Upper lobe of right lung (tissue), 1 donor: Measurements from ENCODE around the gene DNAI1. TPM values are rescaled to one million over a fixed set of nuclear protein-coding genes. Genes with fewer than 3 reads are reported as not detected.

Source experiments
- ATAC-seq: fragments of 200-7000 bp; cut with Tn5 transposase; one replicate; pipeline ENCODE4 v1.9.1; 2020; ENCODE audit warnings: mild to moderate bottlenecking, moderate library complexity
- DNase-seq: peaks from one replicate; pipeline ENCODE4 v3.0.0-alpha.2; 2020
- H3K27ac ChIP-seq: fragments of 200-600 bp; one replicate; pipeline ENCODE4 v1.8.0; 2022
- H3K27me3 ChIP-seq: fragments of 200-600 bp; one replicate; pipeline ENCODE4 v1.8.0; 2022; ENCODE audit warnings: mild to moderate bottlenecking
- H3K36me3 ChIP-seq: fragments of 200-600 bp; one replicate; pipeline ENCODE4 v1.8.0; 2022
- H3K4me1 ChIP-seq: fragments of 200-600 bp; one replicate; pipeline ENCODE4 v1.8.0; 2022
- H3K4me3 ChIP-seq: fragments of 200-600 bp; one replicate; pipeline ENCODE4 v1.8.0; 2022; ENCODE audit warnings: mild to moderate bottlenecking
- H3K9me3 ChIP-seq: fragments of 200-600 bp; one replicate; pipeline ENCODE4 v1.8.0; 2022
- intact Hi-C: fragments of 100-400 bp; cut with DNase I; formaldehyde crosslinking; loops from one replicate; pipeline ENCODE4 v1.11.0; 2022
- total RNA-seq: library from RNA; stranded (reverse); fragmentation: NEBNext Ultra II Directional; extraction: Animal tissue kit (Norgen Biotek cat#: 25700); gene quantifications from one replicate; pipeline ENCODE4 v1.2.1, GENCODE V29; 2021
- TF ChIP-seq, protein P1 (sequence below): fragments of 200-600 bp; IDR thresholded peaks from one replicate; pipeline ENCODE4 v1.8.0; 2022; ENCODE audit warnings: antibody characterized with exemption
- donor health status: DM: no; HTN: yes; CAD: no; lungs with severe emphysema.

DNAI1 gene
- total RNA-seq, 1 donor from 2014 or later, result not detected

GRCh38 chr9:34541540-34541939 is 82.9 kb downstream of the DNAI1 start:
- no peaks in the 10 kb centered on the region for H3K36me3 ChIP-seq
- no peak for ATAC-seq
- no peaks in the 10 kb centered on the region for H3K4me1 ChIP-seq
- H3K9me3 ChIP-seq, result no peaks in the 10 kb centered on the region
- intact Hi-C loops, result loop anchor here (10.0 kb wide), 1 partner anchor 63 kb away; no protein-coding TSS in a partner anchor
- H3K27ac ChIP-seq, result no peak overlapping the region
- peak; percentile 23 for DNase-seq
- no peak overlapping the region for H3K4me3 ChIP-seq
- no peaks in the 10 kb centered on the region for H3K27me3 ChIP-seq
- TF ChIP-seq, protein P1, sequence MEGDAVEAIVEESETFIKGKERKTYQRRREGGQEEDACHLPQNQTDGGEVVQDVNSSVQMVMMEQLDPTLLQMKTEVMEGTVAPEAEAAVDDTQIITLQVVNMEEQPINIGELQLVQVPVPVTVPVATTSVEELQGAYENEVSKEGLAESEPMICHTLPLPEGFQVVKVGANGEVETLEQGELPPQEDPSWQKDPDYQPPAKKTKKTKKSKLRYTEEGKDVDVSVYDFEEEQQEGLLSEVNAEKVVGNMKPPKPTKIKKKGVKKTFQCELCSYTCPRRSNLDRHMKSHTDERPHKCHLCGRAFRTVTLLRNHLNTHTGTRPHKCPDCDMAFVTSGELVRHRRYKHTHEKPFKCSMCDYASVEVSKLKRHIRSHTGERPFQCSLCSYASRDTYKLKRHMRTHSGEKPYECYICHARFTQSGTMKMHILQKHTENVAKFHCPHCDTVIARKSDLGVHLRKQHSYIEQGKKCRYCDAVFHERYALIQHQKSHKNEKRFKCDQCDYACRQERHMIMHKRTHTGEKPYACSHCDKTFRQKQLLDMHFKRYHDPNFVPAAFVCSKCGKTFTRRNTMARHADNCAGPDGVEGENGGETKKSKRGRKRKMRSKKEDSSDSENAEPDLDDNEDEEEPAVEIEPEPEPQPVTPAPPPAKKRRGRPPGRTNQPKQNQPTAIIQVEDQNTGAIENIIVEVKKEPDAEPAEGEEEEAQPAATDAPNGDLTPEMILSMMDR, result no peak

DNA sequence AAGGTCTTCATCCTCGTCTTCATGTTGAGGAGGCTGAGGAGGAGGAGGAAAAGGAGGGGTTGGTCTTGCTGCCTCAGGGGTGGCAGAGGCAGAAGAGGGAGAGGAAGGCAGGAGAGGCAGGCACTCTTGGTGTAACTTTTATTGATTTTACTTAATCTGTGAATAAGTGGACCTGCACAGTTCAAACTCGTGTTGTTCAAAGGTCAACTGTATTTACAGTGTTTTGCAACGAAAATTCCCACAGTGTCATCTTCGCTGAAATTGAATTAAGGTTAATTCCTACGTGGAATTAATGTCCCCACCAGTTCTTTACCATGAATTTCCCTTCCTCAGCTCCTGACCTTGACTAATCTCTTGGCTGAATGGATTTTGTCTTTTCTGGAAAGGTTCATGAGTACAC is 85.4 kb downstream of the DNAI1 start:
- intact Hi-C loops, result loop anchor here (10.0 kb wide), 1 partner anchor 61 kb away; no protein-coding TSS in a partner anchor
- Histone ChIP-seq H3K9me3 (no peaks in the 10 kb centered on the region), H3K27me3 (no peaks in the 10 kb centered on the region), H3K4me3 (no peak overlapping the region), H3K27ac (no peak overlapping the region), H3K4me1 (no peaks in the 10 kb centered on the region), H3K36me3 (no peaks in the 10 kb centered on the region)
- DNase-seq, result no peak
- ATAC-seq, result no peak
- TF ChIP-seq, protein P1, result no peak

GRCh38 chr9:34545497-34545896 is 86.9 kb downstream of the DNAI1 start:
- intact Hi-C loops, result loop anchor here (10.0 kb wide), 1 partner anchor 59 kb away; no protein-coding TSS in a partner anchor
- Histone ChIP-seq H3K27me3 (no peaks in the 10 kb centered on the region), H3K36me3 (no peaks in the 10 kb centered on the region), H3K4me1 (no peaks in the 10 kb centered on the region), H3K9me3 (no peaks in the 10 kb centered on the region), H3K4me3 (no peak overlapping the region), H3K27ac (no peak overlapping the region)
- no peak for ATAC-seq
- peak; percentile 39 for DNase-seq
- TF ChIP-seq, protein P1, result no peak

GRCh38 chr9:34546102-34546833 is 87.7 kb downstream of the DNAI1 start:
- H3K27ac ChIP-seq, result no peak overlapping the region
- TF ChIP-seq, protein P1, result no peak
- intact Hi-C loops, result loop anchor here (10.0 kb wide), 1 partner anchor 59 kb away; no protein-coding TSS in a partner anchor
- no peaks in the 10 kb centered on the region for H3K36me3 ChIP-seq
- no peak overlapping the region for H3K4me3 ChIP-seq
- H3K27me3 ChIP-seq, result no peaks in the 10 kb centered on the region
- ATAC-seq (no peak), DNase-seq (peak; percentile 29)
- no peaks in the 10 kb centered on the region for H3K9me3 ChIP-seq
- H3K4me1 ChIP-seq, result no peaks in the 10 kb centered on the region

GRCh38 chr9:34546834-34547827 is 88.5 kb downstream of the DNAI1 start:
- TF ChIP-seq, protein P1, result peak; percentile 62
- ATAC-seq (peak; percentile 74), DNase-seq (peak; percentile 77)
- intact Hi-C loops, result loop anchor here (10.0 kb wide), 1 partner anchor 58 kb away; no protein-coding TSS in a partner anchor
- no peak overlapping the region for H3K27ac ChIP-seq
- H3K9me3 ChIP-seq, result no peaks in the 10 kb centered on the region
- H3K4me3 ChIP-seq, result no peak overlapping the region
- H3K4me1 ChIP-seq, result no peaks in the 10 kb centered on the region
- H3K36me3 ChIP-seq, result no peaks in the 10 kb centered on the region
- no peaks in the 10 kb centered on the region for H3K27me3 ChIP-seq
